ENCODE measurements around the gene SPEN. TPM values are rescaled to one million over a fixed set of nuclear protein-coding genes. Genes with fewer than 3 reads are reported as not detected.

SPEN gene
- total RNA-seq, 1 experiment from 2014 or later = 58.3 TPM

GRCh38 chr1:15983275-15983674 is 135.8 kb downstream of the SPEN start:
- ChIA-PET POLR2A (no interaction called here), CTCF (no interaction called here)
- Histone ChIP-seq H3K4me3 (ENCODE audit: low read depth in 2 of 2, low read length in 2 of 2) (no peak overlapping the region), H3K36me3 (ENCODE audit: control insufficient read depth, insufficient read depth, low read length) (no peaks in the 10 kb centered on the region), H3K9me3 (ENCODE audit: control insufficient read depth, insufficient read depth, low read depth, low read length) (peaks cover 9% of the 10 kb centered on the region; the same call in 1 of the 2 replicates), H3K27me3 (ENCODE audit: control insufficient read depth, insufficient read depth, low read length) (no peaks in the 10 kb centered on the region), H3K27ac (ENCODE audit: low read length) (no peak overlapping the region), H3K4me1 (ENCODE audit: control insufficient read depth, insufficient read depth, low read length) (no peaks in the 10 kb centered on the region)
- ATAC-seq (no peak), DNase-seq (ENCODE audit: low read depth, low spot score) (no peak)
- intact Hi-C loops (cut with micrococcal nuclease; ENCODE audit: unreplicated experiment) (no loop called here), in situ Hi-C loops (cut with HindIII; ENCODE audit: low pct_unique_long_range_greater_than_20kb, low sequenced_read_pairs) (no loop called here)
- no peak for TF ChIP-seq CTCF (IDR thresholded peaks at IDR 0.05)
- TF ChIP-seq TCF7L2 (IDR thresholded peaks at IDR 0.05; ENCODE audit: low read depth, low read length) = no peak
- no peak for TF ChIP-seq REST (IDR thresholded peaks at IDR 0.05; ENCODE audit: insufficient read depth in 1 of 2, low read depth in 2 of 2, low read length in 1 of 2)
- TF ChIP-seq SIN3A (IDR thresholded peaks at IDR 0.05; ENCODE audit: borderline replicate concordance, insufficient read depth, low read depth, low read length) = no peak
- no peak for TF ChIP-seq POLR2AphosphoS5 (IDR thresholded peaks at IDR 0.05; ENCODE audit: low read depth, low read length)
- BruUV-seq (replicated peaks) = no TSS peak

GRCh38 chr1:15985611-15986297 is 138.2 kb downstream of the SPEN start:
- Histone ChIP-seq H3K9me3 (ENCODE audit: control insufficient read depth, insufficient read depth, low read depth, low read length) (peaks cover 9% of the 10 kb centered on the region; the same call in 1 of the 2 replicates), H3K4me3 (ENCODE audit: low read depth in 2 of 2, low read length in 2 of 2) (no peak overlapping the region), H3K27ac (ENCODE audit: low read length) (no peak overlapping the region), H3K36me3 (ENCODE audit: control insufficient read depth, insufficient read depth, low read length) (no peaks in the 10 kb centered on the region), H3K4me1 (ENCODE audit: control insufficient read depth, insufficient read depth, low read length) (no peaks in the 10 kb centered on the region), H3K27me3 (ENCODE audit: control insufficient read depth, insufficient read depth, low read length) (no peaks in the 10 kb centered on the region)
- TF ChIP-seq SIN3A (IDR thresholded peaks at IDR 0.05; ENCODE audit: borderline replicate concordance, insufficient read depth, low read depth, low read length) (no peak), REST (IDR thresholded peaks at IDR 0.05; ENCODE audit: insufficient read depth in 1 of 2, low read depth in 2 of 2, low read length in 1 of 2) (no peak), TCF7L2 (IDR thresholded peaks at IDR 0.05; ENCODE audit: low read depth, low read length) (peak; percentile 24; the same call in 1 of the 2 replicates), CTCF (IDR thresholded peaks at IDR 0.05) (no peak), POLR2AphosphoS5 (IDR thresholded peaks at IDR 0.05; ENCODE audit: low read depth, low read length) (no peak)
- no peak for DNase-seq (ENCODE audit: low read depth, low spot score)
- in situ Hi-C loops (cut with HindIII; ENCODE audit: low pct_unique_long_range_greater_than_20kb, low sequenced_read_pairs) (no loop called here), intact Hi-C loops (cut with micrococcal nuclease; ENCODE audit: unreplicated experiment) (no loop called here)
- BruUV-seq (replicated peaks) = no TSS peak
- POLR2A ChIA-PET = no interaction called here
- no peak for ATAC-seq
- CTCF ChIA-PET = no interaction called here

All from Panc1 (cell line).